GM19328 (cell line): Measurements from ENCODE around the gene CPSF7.
"Not testable (repeated sequence)": the region's sequence is repeated elsewhere in the genome, so short reads cannot be mapped to it uniquely, and the experiment has no call there.

Experiments used
- ATAC-seq: cut with Tn5 transposase; IDR thresholded peaks from one replicate; pipeline ENCODE4 v1.9.1; 2021; ENCODE audit warnings: mild to moderate bottlenecking, moderate library complexity; ENCODE audit not compliant: unreplicated experiment

The CPSF7 gene

DNA sequence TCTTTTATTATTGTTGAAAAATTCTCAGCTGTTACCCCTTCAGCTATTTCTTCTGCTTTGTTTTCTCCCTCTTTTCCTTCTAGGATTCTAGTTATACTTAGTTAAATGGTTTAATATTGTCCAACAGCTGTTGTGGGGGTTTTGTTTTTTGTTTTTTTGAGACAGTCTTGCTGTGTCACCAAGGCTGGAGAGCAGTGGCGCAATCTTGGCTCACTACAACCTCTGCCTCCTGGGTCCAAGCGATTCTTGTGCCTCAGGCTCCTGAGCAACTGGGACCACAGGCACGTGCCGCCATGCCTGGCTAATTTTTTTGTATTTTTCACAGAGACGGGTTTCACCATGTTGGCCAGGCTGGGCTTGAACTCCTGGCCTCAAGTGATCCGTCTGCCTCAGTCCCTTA lies 12.8 kb upstream of the CPSF7 start:
- no peak for ATAC-seq

DNA sequence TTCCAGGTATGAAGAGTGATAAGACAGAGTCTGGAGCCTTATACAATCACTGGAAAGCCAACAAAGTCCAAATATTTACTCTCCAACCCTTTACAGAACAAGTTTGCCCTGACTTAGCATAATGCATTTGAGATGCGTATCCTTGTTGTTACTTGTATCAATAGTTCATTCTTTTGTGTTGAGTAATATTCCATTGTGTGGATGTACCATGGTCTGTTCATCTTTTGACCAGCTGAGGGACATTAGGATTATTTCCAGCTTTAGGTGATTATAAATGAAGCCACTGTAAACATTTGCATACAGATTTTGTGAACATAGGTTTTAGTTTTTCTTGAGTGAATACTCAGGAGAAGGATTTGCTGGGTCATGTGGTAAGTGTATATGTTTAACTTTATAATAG lies 9.8 kb upstream of the CPSF7 start:
- ATAC-seq = no peak

DNA sequence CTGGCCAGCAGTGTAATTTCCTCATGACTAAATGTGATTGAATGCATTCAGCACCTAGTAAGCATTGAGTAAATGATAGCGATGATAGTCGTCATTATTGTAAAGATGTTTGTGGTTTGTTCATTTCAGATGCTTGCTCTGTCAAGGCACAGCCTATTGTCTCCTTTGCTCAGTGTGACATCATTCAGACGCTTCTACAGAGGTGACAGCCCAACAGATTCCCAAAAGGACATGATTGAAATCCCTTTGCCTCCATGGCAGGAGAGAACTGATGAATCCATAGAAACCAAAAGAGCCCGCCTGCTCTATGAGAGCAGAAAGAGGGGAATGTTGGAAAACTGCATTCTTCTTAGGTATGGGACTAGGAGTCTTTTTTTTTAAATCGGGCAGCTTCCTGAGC lies 7.7 kb upstream of the CPSF7 start:
- no peak for ATAC-seq

- ATAC-seq = not testable (repeated sequence)
These were observed 1.1 kb upstream of the CPSF7 start for GRCh38 chr11:61430839-61431238.

DNA sequence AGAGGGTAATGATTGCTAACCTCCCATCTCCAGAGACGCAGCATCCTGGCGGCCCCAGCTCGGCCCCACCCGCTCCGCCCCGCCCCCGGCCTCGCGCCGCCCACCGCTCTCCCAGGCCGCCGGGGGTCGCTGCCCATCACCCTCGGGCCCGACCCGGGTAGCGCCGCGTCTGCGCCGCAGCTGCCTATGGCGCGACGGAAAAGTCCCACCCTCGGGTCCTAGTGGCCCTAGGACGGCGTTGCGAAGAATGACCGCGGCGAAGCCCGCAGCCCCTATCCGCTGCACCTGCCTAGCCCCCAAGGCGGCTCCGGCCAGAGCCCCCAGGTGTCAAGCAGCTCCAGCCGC lies 457 bp downstream of the CPSF7 start:
- ATAC-seq = peak; percentile 32

DNA sequence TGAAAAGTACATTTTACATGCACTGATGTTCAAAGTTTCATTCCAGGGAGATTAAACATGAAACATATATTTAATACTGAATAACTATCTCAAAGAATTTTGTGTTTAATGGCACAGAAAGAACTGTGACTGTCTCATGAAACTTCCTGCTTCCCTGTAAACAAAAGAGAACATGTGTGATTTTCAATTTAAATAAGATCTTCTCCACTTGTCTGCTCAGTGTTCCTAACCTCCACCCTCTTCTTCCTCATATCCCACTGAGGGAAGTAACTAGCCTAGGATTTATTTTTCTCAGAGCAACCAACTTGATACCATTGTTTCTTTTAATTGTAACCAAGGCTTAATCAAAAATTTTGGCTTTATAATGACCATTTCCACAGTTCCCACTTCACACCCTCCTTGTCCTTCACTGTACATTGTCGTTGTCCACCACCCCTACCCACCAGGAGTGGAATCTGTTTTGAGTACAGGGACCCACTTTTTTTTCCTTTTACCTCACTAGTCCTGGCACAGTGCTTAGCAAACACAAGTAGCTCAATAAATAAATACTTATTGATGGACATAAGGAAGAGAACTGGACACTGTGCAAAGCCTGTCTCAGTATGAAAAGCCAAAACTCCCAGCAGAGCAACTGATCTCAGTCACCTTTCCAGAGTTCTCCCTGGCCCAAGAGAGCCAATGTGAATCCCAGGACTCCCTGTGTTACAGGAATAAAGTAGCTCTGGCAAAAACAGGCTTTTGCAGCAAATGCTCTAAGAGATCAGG lies 4.2 kb downstream of the CPSF7 start:
- ATAC-seq = no peak

DNA sequence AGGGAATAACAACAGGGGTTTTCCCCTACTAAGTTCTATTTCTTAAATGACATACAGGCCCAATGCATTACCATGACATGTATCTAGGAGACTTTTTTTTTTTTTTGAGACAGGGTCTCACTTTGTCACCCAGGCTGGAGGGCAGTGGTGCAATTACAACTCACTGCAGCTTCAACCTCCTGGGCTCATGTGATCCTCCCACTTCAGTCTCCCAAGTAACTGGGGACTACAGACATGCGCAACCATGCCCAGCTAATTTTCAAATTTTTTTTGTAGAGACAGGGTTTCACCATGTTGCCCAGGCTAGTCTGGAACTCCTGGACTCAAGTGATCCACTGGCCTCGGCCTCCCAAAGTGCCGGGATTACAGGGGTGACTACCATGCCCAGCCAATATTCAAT lies 7.5 kb downstream of the CPSF7 start:
- ATAC-seq = no peak

DNA sequence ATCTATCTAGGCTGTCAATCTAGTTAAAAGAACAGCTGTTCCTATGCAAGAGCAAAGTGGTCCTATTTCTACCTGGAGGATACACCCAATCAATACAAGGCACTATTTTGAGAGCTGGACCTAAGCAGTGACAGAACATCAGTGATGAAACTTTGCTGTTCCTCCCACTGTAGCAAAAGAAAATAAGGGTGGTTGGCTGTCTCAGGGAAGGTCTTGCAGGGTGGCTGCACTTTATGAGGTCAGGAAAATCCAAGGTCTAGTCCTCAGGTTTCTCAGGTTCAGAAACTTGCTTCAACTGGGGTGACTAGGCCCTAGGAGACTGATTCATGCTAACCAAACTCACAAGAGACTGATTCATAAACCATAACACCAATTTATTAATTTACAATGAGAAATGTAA lies 11.6 kb downstream of the CPSF7 start:
- ATAC-seq = no peak

GRCh38 chr11:61417670-61418069 lies 12.1 kb downstream of the CPSF7 start:
- ATAC-seq = no peak

GRCh38 chr11:61416941-61417340 lies 12.8 kb downstream of the CPSF7 start:
- no peak for ATAC-seq

DNA sequence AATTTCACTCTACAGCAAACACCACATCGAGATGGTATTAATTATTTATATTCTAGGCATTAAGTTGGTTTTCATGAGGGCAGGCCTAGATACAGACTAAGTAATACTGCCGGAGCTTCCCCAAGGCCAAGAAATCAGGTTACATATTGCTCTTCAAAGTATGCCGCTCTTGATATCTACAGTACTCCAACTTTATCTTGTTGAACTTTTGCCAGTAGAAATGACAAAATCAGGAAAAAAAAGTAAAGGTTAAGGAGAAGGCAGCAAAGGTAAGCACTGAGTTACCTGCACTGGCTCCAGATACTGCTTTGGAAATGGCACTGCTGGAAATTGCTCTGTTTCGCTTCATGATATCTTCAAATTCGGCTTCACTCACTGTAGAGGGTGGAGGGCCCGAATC lies 14.4 kb downstream of the CPSF7 start:
- no peak for ATAC-seq

DNA sequence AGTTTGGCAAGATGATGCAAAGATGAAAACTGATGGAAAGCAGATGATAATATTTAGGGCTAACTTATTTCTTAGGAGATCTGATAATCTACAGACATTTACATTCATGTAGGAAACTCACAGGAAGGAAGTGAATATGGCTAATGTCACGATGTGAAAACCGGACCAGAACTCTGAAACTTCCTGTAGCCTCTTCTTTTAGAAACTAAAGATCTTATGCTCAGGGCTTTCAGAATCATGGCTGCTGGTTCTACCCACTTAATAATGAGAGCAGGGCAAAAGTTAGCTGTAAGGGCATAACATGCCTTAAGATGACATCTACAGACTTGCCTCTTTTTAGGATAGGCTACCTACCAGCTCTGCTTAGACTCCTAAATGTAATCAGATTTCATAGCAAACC lies 15.2 kb downstream of the CPSF7 start:
- ATAC-seq = no peak

- no peak for ATAC-seq
These were observed 16.3 kb downstream of the CPSF7 start for GRCh38 chr11:61413496-61413895.

GRCh38 chr11:61411589-61411988 lies 18.2 kb downstream of the CPSF7 start:
- no peak for ATAC-seq

- ATAC-seq = no peak
These were observed 22.6 kb downstream of the CPSF7 start for GRCh38 chr11:61406991-61407728.

DNA sequence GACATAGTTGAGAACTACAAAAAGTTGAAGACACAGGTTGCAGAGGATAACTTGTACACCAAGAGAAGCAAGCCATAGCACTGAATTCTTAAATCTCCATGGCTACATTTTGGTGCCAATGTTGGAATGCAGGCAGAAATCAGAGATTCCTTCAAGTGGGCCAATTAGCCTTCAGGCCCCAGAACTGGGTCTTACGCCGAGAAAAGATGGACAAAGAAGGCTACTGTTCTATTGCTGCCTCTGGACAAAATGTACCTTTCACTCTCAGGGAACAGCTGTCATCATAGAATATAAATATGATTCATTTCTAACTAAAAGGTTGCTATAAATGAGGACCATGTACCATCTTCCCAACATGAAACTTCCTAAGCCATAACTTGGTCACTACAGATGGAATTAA lies 23.7 kb downstream of the CPSF7 start:
- ATAC-seq = no peak

DNA sequence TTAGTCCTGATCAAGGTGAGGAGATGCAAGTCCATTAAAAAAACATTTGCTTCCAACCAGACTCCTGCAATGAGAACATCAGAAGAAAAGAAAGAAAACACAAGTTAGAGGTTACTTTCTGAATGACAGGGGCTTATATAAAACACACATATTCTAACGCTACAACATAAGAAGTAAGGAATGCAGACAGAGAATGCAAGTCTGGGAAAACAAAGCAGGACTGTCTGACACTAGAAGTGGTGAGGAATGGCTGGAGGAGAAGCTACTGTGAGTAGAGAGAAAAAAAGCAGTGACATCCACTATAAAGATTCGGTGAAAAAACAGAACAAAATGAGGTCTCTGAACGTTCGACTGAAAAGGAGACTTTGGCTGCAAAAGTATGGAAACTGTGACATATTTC lies 25.1 kb downstream of the CPSF7 start:
- no peak for ATAC-seq

DNA sequence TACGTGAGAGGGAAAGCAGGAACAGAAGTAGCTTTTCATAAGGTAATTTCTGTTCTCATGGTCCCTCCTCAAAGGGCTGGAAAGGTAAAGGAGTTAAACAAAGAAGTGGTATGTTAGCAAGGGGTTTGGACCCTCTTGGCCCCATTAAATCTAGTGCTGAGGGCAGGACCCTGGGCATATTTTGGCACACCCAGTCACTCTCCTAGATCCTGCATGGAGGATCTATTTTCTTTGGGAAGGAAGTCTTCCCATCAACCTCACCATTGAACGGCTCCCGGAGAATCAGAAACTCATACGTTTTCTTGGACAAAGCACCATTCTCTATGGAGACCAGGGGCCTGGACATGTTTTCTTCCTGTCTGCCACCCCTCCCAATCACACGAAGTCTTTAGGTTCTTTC lies 25.7 kb downstream of the CPSF7 start:
- no peak for ATAC-seq

DNA sequence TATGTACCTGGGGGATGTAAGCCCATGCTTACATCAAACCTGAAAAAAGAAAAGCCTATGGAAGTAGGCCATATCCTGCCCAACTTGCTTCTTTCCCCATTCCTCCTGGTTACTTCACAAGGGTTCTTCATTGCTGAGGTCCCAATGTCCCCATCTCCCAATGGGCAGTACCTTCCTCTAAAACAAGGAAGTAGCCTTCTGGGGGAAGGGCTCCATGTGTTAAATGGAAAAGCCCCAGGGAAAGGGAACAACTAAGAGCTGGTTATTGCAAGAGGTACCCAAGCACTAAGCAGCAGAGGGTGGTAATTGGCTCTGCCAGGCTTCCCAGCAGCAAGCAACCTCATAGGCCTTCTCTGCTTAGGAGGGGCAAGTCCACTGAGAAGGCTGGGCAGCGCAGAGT lies 26.1 kb downstream of the CPSF7 start:
- no peak for ATAC-seq

GRCh38 chr11:61401573-61401972 lies 28.2 kb downstream of the CPSF7 start:
- ATAC-seq = no peak

GRCh38 chr11:61401173-61401572 lies 28.6 kb downstream of the CPSF7 start:
- ATAC-seq = no peak

GRCh38 chr11:61392981-61393595 lies 36.7 kb downstream of the CPSF7 start:
- no peak for ATAC-seq
